Fibroblast of mammary gland (primary cell): ENCODE data around the gene FRMD5.
A peak's percentile ranks its signal among the peaks of the same experiment; 100 is the strongest.

Source experiments
- DNase-seq: peaks from one replicate; pipeline ENCODE4 v3.0.0-alpha.2; 2010; ENCODE audit warnings: low read depth
- H3K4me3 ChIP-seq: 2 replicates; pipeline ENCODE4 v1.5.1; 2011; ENCODE audit warnings: low read depth, mild to moderate bottlenecking, low read length, moderate library complexity; ENCODE audit not compliant: control insufficient read depth
- CTCF ChIP-seq: conservative IDR thresholded peaks from 2 replicates; pipeline ENCODE4 v1.5.1; 2011; ENCODE audit warnings: low read depth, low read length, inconsistent platforms; ENCODE audit not compliant: control insufficient read depth, insufficient read depth

Gene FRMD5

GRCh38 chr15:43974852-43975251 lies 220.2 kb downstream of the FRMD5 start:
- H3K4me3 ChIP-seq: no peak overlapping the region
- DNase-seq: no peak
- no peak for TF ChIP-seq CTCF

GRCh38 chr15:43969802-43970375 lies 225.2 kb downstream of the FRMD5 start:
- H3K4me3 ChIP-seq: no peak overlapping the region
- TF ChIP-seq CTCF: no peak
- no peak for DNase-seq

- no peak for TF ChIP-seq CTCF
- DNase-seq: no peak
- H3K4me3 ChIP-seq: no peak overlapping the region
Observed at GRCh38 chr15:43968551-43968950, 226.5 kb downstream of the FRMD5 start.

- H3K4me3 ChIP-seq: no peak overlapping the region
- no peak for TF ChIP-seq CTCF
- peak; percentile 40 for DNase-seq
Observed at GRCh38 chr15:43966646-43967045, 228.4 kb downstream of the FRMD5 start.

GRCh38 chr15:43958861-43959330 lies 236.2 kb downstream of the FRMD5 start:
- peak; percentile 95 for DNase-seq
- no peak overlapping the region for H3K4me3 ChIP-seq
- TF ChIP-seq CTCF: no peak

GRCh38 chr15:43957724-43958123 lies 237.3 kb downstream of the FRMD5 start:
- TF ChIP-seq CTCF: no peak
- DNase-seq: no peak
- H3K4me3 ChIP-seq: no peak overlapping the region

- TF ChIP-seq CTCF: no peak
- no peak overlapping the region for H3K4me3 ChIP-seq
- no peak for DNase-seq
Observed at GRCh38 chr15:43955140-43955539, 239.9 kb downstream of the FRMD5 start.
